WTC11 (cell line): ENCODE results near the gene ARHGAP6. TPM values are rescaled to one million over a fixed set of nuclear protein-coding genes. Genes with fewer than 3 reads are reported as not detected.

Experiments used
- ATAC-seq: fragments of 200-7000 bp; cut with Tn5 transposase; 2 replicates; pipeline ENCODE4 v1.10.0; 2021; ENCODE audit warnings: mild to moderate bottlenecking, moderate library complexity
- CTCF ChIA-PET: fragments of 300-600 bp; sonication (Branson Sonifier 250); formaldehyde crosslinking; loops from one replicate; lab custom pipeline; 2021; ENCODE audit warnings: antibody characterized with exemption; lab: Charles Lee
- POLR2A ChIA-PET: fragments of 350-600 bp; sonication (Branson Sonifier 250); formaldehyde crosslinking; loops from one replicate; lab custom pipeline; 2021; ENCODE audit warnings: antibody characterized with exemption; lab: Charles Lee
- DNase-seq: peaks from one replicate; pipeline ENCODE4 v3.0.0; 2021; ENCODE audit warnings: low spot score
- H3K27ac Mint-ChIP-seq: 2 replicates; pipeline ENCODE4 v1.8.0; 2021; ENCODE audit warnings: mixed read lengths
- H3K27me3 Mint-ChIP-seq: 2 replicates; pipeline ENCODE4 v1.8.0; 2021; ENCODE audit warnings: low read depth, mild to moderate bottlenecking, moderate library complexity, mixed read lengths
- H3K36me3 Mint-ChIP-seq: 2 replicates; pipeline ENCODE4 v1.8.0; 2021; ENCODE audit warnings: mixed read lengths
- H3K4me1 Mint-ChIP-seq: 2 replicates; pipeline ENCODE4 v1.8.0; 2022; ENCODE audit warnings: mixed read lengths
- H3K4me3 Mint-ChIP-seq: 2 replicates; pipeline ENCODE4 v1.8.0; 2021; ENCODE audit warnings: mild to moderate bottlenecking, moderate library complexity, mixed read lengths
- H3K9me3 Mint-ChIP-seq: 2 replicates; pipeline ENCODE4 v1.8.0; 2021; ENCODE audit warnings: mixed read lengths
- ATF2 ChIP-seq: sonication (generic); formaldehyde crosslinking; IDR thresholded peaks from 2 replicates; pipeline ENCODE4 v1.8.1; 2022; ENCODE audit warnings: low read depth, missing genetic modification reagents, borderline replicate concordance
- E2F5 ChIP-seq: sonication (generic); formaldehyde crosslinking; IDR thresholded peaks from 2 replicates; pipeline ENCODE4 v1.8.1; 2022; ENCODE audit warnings: mild to moderate bottlenecking, moderate library complexity, missing genetic modification reagents
- IRF1 ChIP-seq: sonication (generic); formaldehyde crosslinking; IDR thresholded peaks from 2 replicates; pipeline ENCODE4 v1.8.0; 2023; ENCODE audit warnings: missing genetic modification reagents
- IRF2 ChIP-seq: sonication (generic); formaldehyde crosslinking; IDR thresholded peaks from 2 replicates; pipeline ENCODE4 v1.8.0; 2022; ENCODE audit warnings: low read depth, missing genetic modification reagents, borderline replicate concordance
- KAT7 ChIP-seq: sonication (generic); formaldehyde crosslinking; IDR thresholded peaks from 2 replicates; pipeline ENCODE4 v1.8.1; 2023; ENCODE audit warnings: missing genetic modification reagents, mild to moderate bottlenecking, borderline replicate concordance
- MLX ChIP-seq: sonication (generic); formaldehyde crosslinking; IDR thresholded peaks from 2 replicates; pipeline ENCODE4 v1.8.1; 2023; ENCODE audit warnings: mild to moderate bottlenecking, missing genetic modification reagents, moderate library complexity
- NFE2L1 ChIP-seq: sonication (generic); formaldehyde crosslinking; IDR thresholded peaks from 2 replicates; pipeline ENCODE4 v1.8.1; 2023; ENCODE audit warnings: missing genetic modification reagents
- OVOL2 ChIP-seq: fragments of 250-450 bp; sonication (Bioruptor Pico); IDR thresholded peaks from 2 replicates; pipeline ENCODE4 v1.9.0; 2021; ENCODE audit warnings: mild to moderate bottlenecking, borderline replicate concordance
- PRDM15 ChIP-seq: sonication (generic); formaldehyde crosslinking; IDR thresholded peaks from 2 replicates; pipeline ENCODE4 v1.8.0; 2022; ENCODE audit warnings: missing genetic modification reagents
- SMAD3 ChIP-seq: sonication (generic); formaldehyde crosslinking; IDR thresholded peaks from 2 replicates; pipeline ENCODE4 v1.8.0; 2022; ENCODE audit warnings: missing genetic modification reagents, mild to moderate bottlenecking, borderline replicate concordance
- STAT6 ChIP-seq: sonication (generic); formaldehyde crosslinking; conservative IDR thresholded peaks from 2 replicates; pipeline ENCODE4 v1.8.1; 2023; ENCODE audit warnings: mild to moderate bottlenecking, low read depth, missing genetic modification reagents, moderate library complexity
- USF2 ChIP-seq: sonication (generic); formaldehyde crosslinking; IDR thresholded peaks from 2 replicates; pipeline ENCODE4 v1.8.1; 2023; ENCODE audit warnings: mild to moderate bottlenecking, missing genetic modification reagents, moderate library complexity
- ZNF121 ChIP-seq: sonication (generic); formaldehyde crosslinking; IDR thresholded peaks from 2 replicates; pipeline ENCODE4 v1.8.0; 2023; ENCODE audit warnings: missing genetic modification reagents
- ZNF219 ChIP-seq: sonication (generic); formaldehyde crosslinking; IDR thresholded peaks from 2 replicates; pipeline ENCODE4 v1.8.0; 2023; ENCODE audit warnings: missing genetic modification reagents, mild to moderate bottlenecking, borderline replicate concordance
- ZNF281 ChIP-seq: sonication (generic); formaldehyde crosslinking; IDR thresholded peaks from 2 replicates; pipeline ENCODE4 v1.8.0; 2023; ENCODE audit warnings: mild to moderate bottlenecking, missing genetic modification reagents
- ZNF396 ChIP-seq: fragments of 250-450 bp; sonication (Bioruptor Pico); IDR thresholded peaks from 2 replicates; pipeline ENCODE4 v1.8.0; 2021; ENCODE audit warnings: mild to moderate bottlenecking, moderate library complexity, borderline replicate concordance
- ZNF416 ChIP-seq: fragments of 250-450 bp; sonication (Bioruptor Pico); IDR thresholded peaks from 2 replicates; pipeline ENCODE4 v1.9.0; 2021; ENCODE audit warnings: mild to moderate bottlenecking, inconsistent platforms
- ZNF425 ChIP-seq: fragments of 250-450 bp; sonication (Bioruptor Pico); conservative IDR thresholded peaks from 2 replicates; pipeline ENCODE4 v1.9.0; 2021; ENCODE audit warnings: mild to moderate bottlenecking
- total RNA-seq: library from RNA; stranded (reverse); gene quantifications from 3 replicates; pipeline ENCODE4 v1.2.3, GENCODE V29; 2021

Gene ARHGAP6
- total RNA-seq, 1 experiment from 2014 or later = 1.0 TPM

GRCh38 chrX:11484290-11484689 is 181.4 kb downstream of the ARHGAP6 start:
- ChIA-PET CTCF (no interaction called here), POLR2A (no interaction called here)
- H3K27ac Mint-ChIP-seq = no peak overlapping the region
- no peaks in the 10 kb centered on the region for H3K9me3 Mint-ChIP-seq
- ATAC-seq (no peak), DNase-seq (no peak)
- TF ChIP-seq ATF2 (CRISPR knock-in tag) = no peak
- no peak overlapping the region for H3K4me3 Mint-ChIP-seq
- peaks cover 15% of the 10 kb centered on the region for H3K4me1 Mint-ChIP-seq
- peaks cover 3% of the 10 kb centered on the region; the same call in 1 of the 2 replicates for H3K27me3 Mint-ChIP-seq
- no peaks in the 10 kb centered on the region for H3K36me3 Mint-ChIP-seq

- CTCF ChIA-PET = no interaction called here
- Mint-ChIP-seq H3K27ac (no peak overlapping the region), H3K27me3 (peaks cover 3% of the 10 kb centered on the region; the same call in 1 of the 2 replicates), H3K36me3 (no peaks in the 10 kb centered on the region), H3K4me3 (no peak overlapping the region), H3K9me3 (no peaks in the 10 kb centered on the region), H3K4me1 (peaks cover 28% of the 10 kb centered on the region)
- DNase-seq = no peak
- TF ChIP-seq ZNF416 (CRISPR knock-in tag) (no peak), OVOL2 (CRISPR knock-in tag) (no peak), IRF1 (CRISPR knock-in tag) (no peak), ZNF396 (no peak), ZNF219 (CRISPR knock-in tag) (no peak), ZNF425 (CRISPR knock-in tag) (no peak), E2F5 (CRISPR knock-in tag) (no peak), MLX (CRISPR knock-in tag) (no peak), IRF2 (no peak), KAT7 (CRISPR knock-in tag) (no peak), PRDM15 (CRISPR knock-in tag) (no peak), ZNF281 (no peak), STAT6 (no peak), ZNF121 (CRISPR knock-in tag) (no peak), NFE2L1 (CRISPR knock-in tag) (no peak), SMAD3 (CRISPR knock-in tag) (no peak), USF2 (CRISPR knock-in tag) (no peak)
- ATAC-seq = no peak
- POLR2A ChIA-PET = no interaction called here
Measured at GRCh38 chrX:11481035-11481434, 184.7 kb downstream of the ARHGAP6 start.
